SU-DHL-6 (cell line): ENCODE results near the gene LCE2B.

ENCODE experiments used
- CTCF ChIP-seq: fragments of 200-600 bp; sonication (generic); IDR thresholded peaks from one replicate; pipeline ENCODE4 v1.5.1; 2017; ENCODE audit warnings: antibody characterized with exemption, mild to moderate bottlenecking, low read length, moderate library complexity; ENCODE audit not compliant: insufficient read depth, poor library complexity, severe bottlenecking
- EZH2phosphoT487 ChIP-seq: fragments of 200-600 bp; sonication (generic), shearing (Covaris generic); conservative IDR thresholded peaks from 2 replicates; pipeline ENCODE4 v1.6.1; 2018; ENCODE audit warnings: mild to moderate bottlenecking, antibody characterized with exemption, low read length, moderate library complexity, mixed read lengths

GRCh38 chr1:152718238-152718637, 32.3 kb downstream of the LCE2B start:
- no peak for TF ChIP-seq CTCF
- TF ChIP-seq EZH2phosphoT487: no peak
